CD4-positive, alpha-beta T cell (primary cell): ENCODE measurements around the gene NAB2. TPM values are rescaled to one million over a fixed set of nuclear protein-coding genes. Genes with fewer than 3 reads are reported as not detected.
A peak's percentile ranks its signal among the peaks of the same experiment; 100 is the strongest.
"Not testable (repeated sequence)": the region's sequence is repeated elsewhere in the genome, so short reads cannot be mapped to it uniquely, and the experiment has no call there.

Source experiments
- ATAC-seq: fragments of 200-7000 bp; cut with Tn5 transposase; one replicate; pipeline ENCODE4 v1.10.0; 2022; ENCODE audit warnings: mild to moderate bottlenecking; ENCODE audit not compliant: poor library complexity
- CTCF ChIA-PET: fragments of 350-600 bp; sonication (Branson Sonifier 250); formaldehyde crosslinking; loops from one replicate; lab custom pipeline; 2021; ENCODE audit warnings: antibody characterized with exemption, inconsistent platforms; lab: Charles Lee
- POLR2A ChIA-PET: fragments of 350-600 bp; sonication (Branson Sonifier 250); formaldehyde crosslinking; loops from one replicate; lab custom pipeline; 2021; ENCODE audit warnings: antibody characterized with exemption, inconsistent platforms; lab: Charles Lee
- DNase-seq, 14 experiments: peaks; one replicate each; pipeline ENCODE4 v3.0.0-alpha.2; 2013 to 2020; ENCODE audit warnings: mixed read lengths in 2 of 14
- H3K27ac ChIP-seq, 2 donors: one replicate each; pipeline versions ENCODE4 v1.5.1 to v1.7.0; 2013; ENCODE audit warnings: low read length in 2 of 2, low read depth in 1 of 2, mild to moderate bottlenecking in 1 of 2
- H3K27me3 ChIP-seq, 2 experiments: 1 replicate in 1 of 2; 2 replicates in 1 of 2; pipeline versions ENCODE4 v1.6.1 to v1.7.0; 2013; ENCODE audit warnings: low read length in 2 of 2, control low read depth in 1 of 2, mild to moderate bottlenecking in 1 of 2, moderate library complexity in 1 of 2; ENCODE audit not compliant: insufficient read depth in 2 of 2, control insufficient read depth in 1 of 2
- H3K36me3 ChIP-seq: one replicate; pipeline ENCODE4 v1.6.1; 2013; ENCODE audit warnings: low read length, control low read depth; ENCODE audit not compliant: insufficient read depth
- H3K4me1 ChIP-seq: one replicate; pipeline ENCODE4 v1.6.1; 2013; ENCODE audit warnings: low read length, control low read depth; ENCODE audit not compliant: insufficient read depth
- H3K4me3 ChIP-seq: one replicate; pipeline ENCODE4 v1.5.1; 2013; ENCODE audit warnings: mild to moderate bottlenecking, low read length, moderate library complexity
- H3K9me3 ChIP-seq, 2 experiments: 1 replicate in 1 of 2; 2 replicates in 1 of 2; pipeline versions ENCODE4 v1.6.1 to v1.7.0; 2013; ENCODE audit warnings: low read length in 2 of 2, mild to moderate bottlenecking in 2 of 2, control low read depth in 1 of 2, moderate library complexity in 1 of 2; ENCODE audit not compliant: control insufficient read depth in 1 of 2, insufficient read depth in 1 of 2
- H3K27ac Mint-ChIP-seq: one replicate; pipeline ENCODE4 v1.8.0; 2020; ENCODE audit warnings: mixed read lengths
- H3K27me3 Mint-ChIP-seq: one replicate; pipeline ENCODE4 v1.8.0; 2021; ENCODE audit warnings: mixed read lengths
- H3K36me3 Mint-ChIP-seq: one replicate; pipeline ENCODE4 v1.8.0; 2021; ENCODE audit warnings: low read depth, mixed read lengths
- H3K4me1 Mint-ChIP-seq: one replicate; pipeline ENCODE4 v1.8.0; 2021; ENCODE audit warnings: low read depth, mixed read lengths
- H3K4me3 Mint-ChIP-seq: one replicate; pipeline ENCODE4 v1.8.0; 2020; ENCODE audit warnings: mild to moderate bottlenecking, mixed read lengths
- H3K9me3 Mint-ChIP-seq: one replicate; pipeline ENCODE4 v1.8.0; 2020; ENCODE audit warnings: mixed read lengths
- CTCF ChIP-seq: fragments of 200-600 bp; IDR thresholded peaks from one replicate; pipeline ENCODE4 v1.8.0; 2022; ENCODE audit warnings: antibody characterized with exemption, mild to moderate bottlenecking
- intact Hi-C, 2 experiments: fragments of 100-400 bp; cut with DNase I in 1 of 2; cut with micrococcal nuclease in 1 of 2; formaldehyde crosslinking; loops; one replicate each; pipeline versions ENCODE4 v1.15.1 to v1.9.0; 2023 to 2025; cut with DNase I, micrococcal nuclease
- total RNA-seq, 174 experiments: library from RNA in 2 of 174; stranded (reverse) in 2 of 174; gene quantifications; one replicate each; pipeline ENCODE4 v1.2.3 and lab custom pipeline; 2021 to 2026

NAB2 gene
- total RNA-seq, 2 experiments from 2014 or later = 4.8 to 6.1 TPM

GRCh38 chr12:57051011-57051410, 37.9 kb upstream of the NAB2 start:
- H3K27ac ChIP-seq = no peak overlapping the region
- H3K36me3 ChIP-seq = no peaks in the 10 kb centered on the region
- intact Hi-C loops = no loop called here
- H3K4me1 ChIP-seq = peaks cover 20% of the 10 kb centered on the region
- H3K9me3 ChIP-seq = no peaks in the 10 kb centered on the region
- ChIA-PET CTCF (interaction anchor here (1.9 kb wide), 1 partner anchor 61 kb away, joined by 5 read pairs; the partner anchor contains the start of gene STAT6), POLR2A (interaction anchor here (0.9 kb wide), 1 partner anchor 17 kb away, joined by 3 read pairs; no protein-coding TSS in a partner anchor)
- TF ChIP-seq CTCF = no peak
- ATAC-seq = no peak
- DNase-seq = no peak
- H3K4me1 Mint-ChIP-seq = peaks cover 27% of the 10 kb centered on the region
- H3K27me3 Mint-ChIP-seq = no peaks in the 10 kb centered on the region
- no peaks in the 10 kb centered on the region for H3K36me3 Mint-ChIP-seq
- H3K4me3 Mint-ChIP-seq = no peak overlapping the region
- no peaks in the 10 kb centered on the region for H3K27me3 ChIP-seq
- no peak overlapping the region for H3K27ac Mint-ChIP-seq
- no peaks in the 10 kb centered on the region for H3K9me3 Mint-ChIP-seq
- H3K4me3 ChIP-seq = no peak overlapping the region

- H3K27me3 Mint-ChIP-seq, H3K4me1 ChIP-seq, H3K27ac Mint-ChIP-seq, H3K4me3 Mint-ChIP-seq, CTCF ChIA-PET, DNase-seq, ATAC-seq, H3K27ac ChIP-seq, intact Hi-C loops, H3K9me3 Mint-ChIP-seq, H3K4me1 Mint-ChIP-seq, H3K36me3 ChIP-seq, H3K9me3 ChIP-seq, H3K27me3 ChIP-seq, POLR2A ChIA-PET, H3K4me3 ChIP-seq: not testable (repeated sequence)
- peaks cover 18% of the 10 kb centered on the region for H3K36me3 Mint-ChIP-seq
Measured at GRCh38 chr12:57053146-57053545, 35.8 kb upstream of the NAB2 start.

- H3K27me3 Mint-ChIP-seq, POLR2A ChIA-PET, H3K27ac ChIP-seq, H3K27ac Mint-ChIP-seq, H3K9me3 Mint-ChIP-seq, H3K4me3 ChIP-seq, H3K4me1 ChIP-seq, intact Hi-C loops, ATAC-seq, H3K9me3 ChIP-seq, H3K4me1 Mint-ChIP-seq, CTCF ChIA-PET, H3K27me3 ChIP-seq, H3K4me3 Mint-ChIP-seq, DNase-seq: not testable (repeated sequence)
- H3K36me3 ChIP-seq = peaks cover 14% of the 10 kb centered on the region
- peaks cover 26% of the 10 kb centered on the region for H3K36me3 Mint-ChIP-seq
Measured at GRCh38 chr12:57053901-57054300, 35.0 kb upstream of the NAB2 start.

GRCh38 chr12:57055824-57056223, 33.1 kb upstream of the NAB2 start:
- Mint-ChIP-seq H3K4me3 (no peak overlapping the region), H3K36me3 (peaks cover 44% of the 10 kb centered on the region), H3K4me1 (peaks cover 2% of the 10 kb centered on the region), H3K27me3 (no peaks in the 10 kb centered on the region), H3K27ac (no peak overlapping the region), H3K9me3 (no peaks in the 10 kb centered on the region)
- intact Hi-C loops = no loop called here
- Histone ChIP-seq H3K4me1 (no peaks in the 10 kb centered on the region), H3K27ac (no peak overlapping the region), H3K27me3 (no peaks in the 10 kb centered on the region), H3K9me3 (no peaks in the 10 kb centered on the region), H3K36me3 (peaks cover 29% of the 10 kb centered on the region), H3K4me3 (no peak overlapping the region)
- DNase-seq (peak in 2 of 14 experiments; percentile 37 to 50), ATAC-seq (no peak)
- POLR2A ChIA-PET = no interaction called here
- CTCF ChIA-PET = interaction anchor here (0.8 kb wide), 1 partner anchor 14 kb away, joined by 3 read pairs; no protein-coding TSS in a partner anchor
- no peak for TF ChIP-seq CTCF
